Lower lobe of right lung (tissue), 2 donors: ENCODE results near the gene SH3BGR. TPM values are rescaled to one million over a fixed set of nuclear protein-coding genes. Genes with fewer than 3 reads are reported as not detected.

Experiments
- ATAC-seq, 2 donors: fragments of 200-7000 bp; cut with Tn5 transposase; one replicate each; pipeline ENCODE4 v1.9.1; 2020 to 2022; ENCODE audit warnings: mild to moderate bottlenecking in 2 of 2, moderate library complexity in 2 of 2
- DNase-seq: peaks from one replicate; pipeline ENCODE4 v3.0.0-alpha.2; 2020
- H3K27ac ChIP-seq: fragments of 200-600 bp; one replicate; pipeline ENCODE4 v1.8.0; 2022
- H3K27me3 ChIP-seq: fragments of 200-600 bp; one replicate; pipeline ENCODE4 v1.8.0; 2022; ENCODE audit warnings: low read depth
- H3K36me3 ChIP-seq: fragments of 200-600 bp; one replicate; pipeline ENCODE4 v1.8.0; 2022; ENCODE audit warnings: mild to moderate bottlenecking
- H3K4me1 ChIP-seq: fragments of 200-600 bp; one replicate; pipeline ENCODE4 v1.8.0; 2022
- H3K4me3 ChIP-seq: fragments of 200-600 bp; one replicate; pipeline ENCODE4 v1.8.0; 2022; ENCODE audit warnings: mild to moderate bottlenecking
- H3K9me3 ChIP-seq: fragments of 200-600 bp; one replicate; pipeline ENCODE4 v1.8.0; 2022
- CTCF ChIP-seq: fragments of 200-600 bp; IDR thresholded peaks from one replicate; pipeline ENCODE4 v1.8.0; 2022; ENCODE audit warnings: antibody characterized with exemption, mild to moderate bottlenecking
- intact Hi-C: fragments of 100-400 bp; cut with DNase I; formaldehyde crosslinking; loops from one replicate; pipeline ENCODE4 v1.11.0; 2022
- microRNA-seq: library from miRNA; unstranded; fragments of <30 nt; microRNA quantifications from one replicate; pipeline ENCODE4 v1.2.0, GENCODE V29; 2020; ENCODE audit warnings: borderline number of aligned reads
- total RNA-seq: library from RNA; stranded (reverse); fragmentation: NEBNext Ultra II Directional; extraction: Animal tissue kit (Norgen Biotek cat#: 25700); gene quantifications from one replicate; pipeline ENCODE4 v1.2.1, GENCODE V29; 2021
- donor health status: DM: no; HTN: yes; CAD: no; lungs with severe emphysema.

Gene SH3BGR
- total RNA-seq, 1 donor from 2014 or later = 4.1 TPM

GRCh38 chr21:39562791-39563770, 111.3 kb downstream of the SH3BGR start:
- Histone ChIP-seq H3K27me3 (no peaks in the 10 kb centered on the region), H3K9me3 (no peaks in the 10 kb centered on the region), H3K27ac (no peak overlapping the region), H3K4me1 (no peaks in the 10 kb centered on the region), H3K36me3 (no peaks in the 10 kb centered on the region), H3K4me3 (no peak overlapping the region)
- DNase-seq = no peak
- no peak for TF ChIP-seq CTCF
- ATAC-seq = no peak
- intact Hi-C loops = no loop called here

GRCh38 chr21:39564200-39564599, 112.4 kb downstream of the SH3BGR start:
- H3K4me3 ChIP-seq = no peak overlapping the region
- no peak for DNase-seq
- H3K36me3 ChIP-seq = no peaks in the 10 kb centered on the region
- ATAC-seq = no peak
- no peaks in the 10 kb centered on the region for H3K9me3 ChIP-seq
- intact Hi-C loops = no loop called here
- H3K27me3 ChIP-seq = no peaks in the 10 kb centered on the region
- H3K27ac ChIP-seq = no peak overlapping the region
- TF ChIP-seq CTCF = no peak
- H3K4me1 ChIP-seq = no peaks in the 10 kb centered on the region

Small RNAs within 50 kb of the gene (microRNA-seq; reads per million reads assigned to microRNA genes)
- gene MIR6508 = not detected

Other genes with a start within 250 kb of the SH3BGR start
- 39.0 TPM for gene BRWD1, start 138.3 kb upstream of the SH3BGR start, total RNA-seq
- 139 TPM for gene HMGN1, start 102.9 kb upstream of the SH3BGR start, total RNA-seq
- gene LCA5L, start 6.2 kb upstream of the SH3BGR start, total RNA-seq = 3.0 TPM
- 1.5 TPM for gene B3GALT5, start 161.0 kb downstream of the SH3BGR start, total RNA-seq